Measurements from ENCODE around the gene BANF1.
A peak's percentile ranks its signal among the peaks of the same experiment; 100 is the strongest.
"Not testable (repeated sequence)": the region's sequence is repeated elsewhere in the genome, so short reads cannot be mapped to it uniquely, and the experiment has no call there.

BANF1 gene

GRCh38 chr11:66011785-66012303 lies 9.5 kb downstream of the BANF1 start, which contains the start of gene CST6:
Gene CST6, plus strand, starts transcription at chr11:66012008. Its CDS starts 37 bp downstream, at chr11:66012045.
- DNase-seq = no peak

- DNase-seq = no peak
Measured at GRCh38 chr11:66012371-66012945, 10.2 kb downstream of the BANF1 start.

- DNase-seq = peak; percentile 65
Measured at GRCh38 chr11:66012946-66013761, 10.9 kb downstream of the BANF1 start.

GRCh38 chr11:66013762-66014100 lies 11.4 kb downstream of the BANF1 start:
- no peak for DNase-seq

GRCh38 chr11:66014804-66015453 lies 12.6 kb downstream of the BANF1 start:
- no peak for DNase-seq

- no peak for DNase-seq
Measured at GRCh38 chr11:66015454-66015881, 13.2 kb downstream of the BANF1 start.

- DNase-seq = no peak
Measured at GRCh38 chr11:66015936-66016792, 13.9 kb downstream of the BANF1 start.

- no peak for DNase-seq
Measured at GRCh38 chr11:66016793-66017177, 14.5 kb downstream of the BANF1 start.

GRCh38 chr11:66017321-66017720 lies 15.0 kb downstream of the BANF1 start:
- no peak for DNase-seq

GRCh38 chr11:66020212-66020611 lies 17.9 kb downstream of the BANF1 start:
- DNase-seq = no peak

GRCh38 chr11:66020618-66021357 lies 18.5 kb downstream of the BANF1 start:
- peak; percentile 83 for DNase-seq

- DNase-seq = peak; percentile 85
Measured at GRCh38 chr11:66022401-66023185, 20.3 kb downstream of the BANF1 start.

- DNase-seq = not testable (repeated sequence)
Measured at GRCh38 chr11:66023186-66023440, 20.8 kb downstream of the BANF1 start.

GRCh38 chr11:66026017-66026529 lies 23.8 kb downstream of the BANF1 start, which contains the start of gene CATSPER1:
Gene CATSPER1, minus strand, starts transcription at chr11:66026479. Its CDS starts 100 bp downstream, at chr11:66026379.
- DNase-seq = no peak

- DNase-seq = no peak
Measured at GRCh38 chr11:66032957-66033735, 30.8 kb downstream of the BANF1 start.

GRCh38 chr11:66035653-66036333 lies 33.5 kb downstream of the BANF1 start:
- DNase-seq = no peak

- DNase-seq = no peak
Measured at GRCh38 chr11:66036334-66036710, 34.0 kb downstream of the BANF1 start.

- no peak for DNase-seq
Measured at GRCh38 chr11:66037327-66037726, 35.0 kb downstream of the BANF1 start.

GRCh38 chr11:66039765-66040164 lies 37.5 kb downstream of the BANF1 start:
- no peak for DNase-seq

All from suppressor macrophage treated with lipopolysaccharide for 4 hours (primary cell).